Measurements from ENCODE around the gene EPS8. TPM values are rescaled to one million over a fixed set of nuclear protein-coding genes. Genes with fewer than 3 reads are reported as not detected.
A peak's percentile ranks its signal among the peaks of the same experiment; 100 is the strongest.

The EPS8 gene
- total and polyA plus RNA-seq, 2 donors (not counting 1 experiment from before 2014, with no cell fraction given), result 0.76 to 0.96 TPM

GRCh38 chr12:15787778-15788177, 1.4 kb downstream of the EPS8 start:
- H3K9me3 ChIP-seq (ENCODE audit: control extremely low read depth in 1 of 3, control insufficient read depth in 2 of 3, insufficient read depth in 1 of 3, low read length in 2 of 3), result no peaks in the 10 kb centered on the region
- Mint-ChIP-seq H3K9me3 (ENCODE audit: insufficient read depth) (no peaks in the 10 kb centered on the region), H3K27me3 (peaks cover 63% of the 10 kb centered on the region), H3K4me3 (peak overlapping the region; percentile 87), H3K4me1 (peaks cover 15% of the 10 kb centered on the region), H3K27ac (no peak overlapping the region)
- no peak for DNase-seq
- 57% methylated on average over 1 of the region's 4 CpGs for WGBS (ENCODE audit: insufficient coverage)
- H3K79me2 ChIP-seq (ENCODE audit: control insufficient read depth, insufficient read depth, low read length), result no peaks in the 10 kb centered on the region
- H3K36me3 ChIP-seq (replicated peaks in 1 of 2; ENCODE audit: control extremely low read depth in 1 of 2, control insufficient read depth in 1 of 2, extremely low read depth in 1 of 2, insufficient read depth in 2 of 2, low read length in 1 of 2), result no peaks in the 10 kb centered on the region
- CTCF ChIA-PET, result interaction anchor here (0.6 to 2.5 kb wide), 2 partner anchors 10 to 203 kb away, joined by 5 to 11 read pairs; no protein-coding TSS in a partner anchor
- peak overlapping the region; percentile 98 for H3K4me2 ChIP-seq (replicated peaks; ENCODE audit: low read depth, low read length, poor library complexity, severe bottlenecking)
- no peak for ATAC-seq (ENCODE audit: low read depth)
- H3K27ac ChIP-seq (ENCODE audit: low read length in 2 of 2), result no peak overlapping the region
- H3K4me3 ChIP-seq (ENCODE audit: control extremely low read depth in 1 of 5, extremely low read depth in 1 of 5, insufficient read depth in 1 of 5, low read depth in 2 of 5, low read length in 4 of 5), result peak overlapping the region in 1 of 5 experiments; percentile 86
- POLR2A ChIA-PET, result interaction anchor here (0.5 kb wide), 1 partner anchor 1018 kb away, joined by 3 read pairs; no protein-coding TSS in a partner anchor
- no peak for TF ChIP-seq EZH2 (IDR thresholded peaks at IDR 0.05; ENCODE audit: borderline replicate concordance, insufficient read depth, low read depth, low read length, poor library complexity, severe bottlenecking)
- TF ChIP-seq, protein P1, sequence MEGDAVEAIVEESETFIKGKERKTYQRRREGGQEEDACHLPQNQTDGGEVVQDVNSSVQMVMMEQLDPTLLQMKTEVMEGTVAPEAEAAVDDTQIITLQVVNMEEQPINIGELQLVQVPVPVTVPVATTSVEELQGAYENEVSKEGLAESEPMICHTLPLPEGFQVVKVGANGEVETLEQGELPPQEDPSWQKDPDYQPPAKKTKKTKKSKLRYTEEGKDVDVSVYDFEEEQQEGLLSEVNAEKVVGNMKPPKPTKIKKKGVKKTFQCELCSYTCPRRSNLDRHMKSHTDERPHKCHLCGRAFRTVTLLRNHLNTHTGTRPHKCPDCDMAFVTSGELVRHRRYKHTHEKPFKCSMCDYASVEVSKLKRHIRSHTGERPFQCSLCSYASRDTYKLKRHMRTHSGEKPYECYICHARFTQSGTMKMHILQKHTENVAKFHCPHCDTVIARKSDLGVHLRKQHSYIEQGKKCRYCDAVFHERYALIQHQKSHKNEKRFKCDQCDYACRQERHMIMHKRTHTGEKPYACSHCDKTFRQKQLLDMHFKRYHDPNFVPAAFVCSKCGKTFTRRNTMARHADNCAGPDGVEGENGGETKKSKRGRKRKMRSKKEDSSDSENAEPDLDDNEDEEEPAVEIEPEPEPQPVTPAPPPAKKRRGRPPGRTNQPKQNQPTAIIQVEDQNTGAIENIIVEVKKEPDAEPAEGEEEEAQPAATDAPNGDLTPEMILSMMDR (IDR thresholded peaks at IDR 0.05), result no peak
- peaks cover 15 to 16% of the 10 kb centered on the region in 2 donors for H3K4me1 ChIP-seq (ENCODE audit: control insufficient read depth in 2 of 2, insufficient read depth in 2 of 2, low read length in 2 of 2)
- H2AFZ ChIP-seq (ENCODE audit: insufficient read depth, low read depth, low read length, poor library complexity, severe bottlenecking), result peak overlapping the region; percentile 86
- intact Hi-C loops (cut with micrococcal nuclease), result loop anchor here (5.0 to 10.0 kb wide), 4 partner anchors 110 to 1395 kb away; no protein-coding TSS in a partner anchor
- H3K27me3 ChIP-seq (replicated peaks in 1 of 4; ENCODE audit: control extremely low read depth in 1 of 4, control insufficient read depth in 3 of 4, insufficient read depth in 4 of 4, low read length in 3 of 4), result peaks cover 0 to 58% (median 40%) of the 10 kb centered on the region in 4 experiments
- H3K9ac ChIP-seq (ENCODE audit: low read length), result peak overlapping the region; percentile 80
- no peaks in the 10 kb centered on the region for H4K20me1 ChIP-seq (ENCODE audit: control insufficient read depth, insufficient read depth, low read length, poor library complexity, severe bottlenecking)

DNA sequence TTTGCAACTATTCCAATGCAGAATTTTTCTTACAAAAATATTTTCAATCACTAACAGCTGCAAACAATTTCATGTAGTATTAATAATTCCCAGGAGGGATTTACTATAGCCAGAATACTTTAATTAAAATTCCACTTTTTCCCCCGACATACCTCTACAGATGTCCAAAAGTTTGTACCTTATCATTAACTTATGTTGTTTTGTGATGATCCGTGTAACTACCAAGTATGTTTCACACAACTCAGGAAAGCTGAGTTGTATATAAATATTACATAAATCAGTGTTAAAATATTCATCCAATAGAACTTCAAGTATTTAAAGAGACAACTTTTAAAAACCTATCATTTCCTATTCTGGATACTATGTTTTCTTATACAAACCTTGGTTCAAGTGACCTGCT, 2.4 kb downstream of the EPS8 start:
- WGBS (ENCODE audit: insufficient coverage), result no CpG with 5 or more reads among the region's 2 CpGs
- no peak overlapping the region for H3K27ac Mint-ChIP-seq
- H3K4me1 Mint-ChIP-seq, result peaks cover 15% of the 10 kb centered on the region
- no peaks in the 10 kb centered on the region for H3K9me3 ChIP-seq (ENCODE audit: control extremely low read depth in 1 of 3, control insufficient read depth in 2 of 3, insufficient read depth in 1 of 3, low read length in 2 of 3)
- no peak overlapping the region for H3K27ac ChIP-seq (ENCODE audit: low read length in 2 of 2)
- H3K4me2 ChIP-seq (replicated peaks; ENCODE audit: low read depth, low read length, poor library complexity, severe bottlenecking), result no peak overlapping the region
- H3K9ac ChIP-seq (ENCODE audit: low read length), result no peak overlapping the region
- peaks cover 15 to 16% of the 10 kb centered on the region in 2 donors for H3K4me1 ChIP-seq (ENCODE audit: control insufficient read depth in 2 of 2, insufficient read depth in 2 of 2, low read length in 2 of 2)
- POLR2A ChIA-PET, result no interaction called here
- TF ChIP-seq, protein P1 (IDR thresholded peaks at IDR 0.05), result no peak
- TF ChIP-seq EZH2 (IDR thresholded peaks at IDR 0.05; ENCODE audit: borderline replicate concordance, insufficient read depth, low read depth, low read length, poor library complexity, severe bottlenecking), result no peak
- no peak overlapping the region for H3K4me3 ChIP-seq (ENCODE audit: control extremely low read depth in 1 of 5, extremely low read depth in 1 of 5, insufficient read depth in 1 of 5, low read depth in 2 of 5, low read length in 4 of 5)
- H3K79me2 ChIP-seq (ENCODE audit: control insufficient read depth, insufficient read depth, low read length), result no peaks in the 10 kb centered on the region
- no peak for DNase-seq
- no peaks in the 10 kb centered on the region for H3K9me3 Mint-ChIP-seq (ENCODE audit: insufficient read depth)
- no peak overlapping the region for H3K4me3 Mint-ChIP-seq
- peaks cover 56% of the 10 kb centered on the region for H3K27me3 Mint-ChIP-seq
- H4K20me1 ChIP-seq (ENCODE audit: control insufficient read depth, insufficient read depth, low read length, poor library complexity, severe bottlenecking), result no peaks in the 10 kb centered on the region
- intact Hi-C loops (cut with micrococcal nuclease), result loop anchor here (5.0 to 10.0 kb wide), 4 partner anchors 111 to 1394 kb away; no protein-coding TSS in a partner anchor
- H3K27me3 ChIP-seq (replicated peaks in 1 of 4; ENCODE audit: control extremely low read depth in 1 of 4, control insufficient read depth in 3 of 4, insufficient read depth in 4 of 4, low read length in 3 of 4), result peaks cover 0 to 54% (median 37%) of the 10 kb centered on the region in 4 experiments
- no peaks in the 10 kb centered on the region for H3K36me3 ChIP-seq (replicated peaks in 1 of 2; ENCODE audit: control extremely low read depth in 1 of 2, control insufficient read depth in 1 of 2, extremely low read depth in 1 of 2, insufficient read depth in 2 of 2, low read length in 1 of 2)
- CTCF ChIA-PET, result no interaction called here
- H2AFZ ChIP-seq (ENCODE audit: insufficient read depth, low read depth, low read length, poor library complexity, severe bottlenecking), result no peak overlapping the region
- no peak for ATAC-seq (ENCODE audit: low read depth)
